IMR-90 (cell line): ENCODE data around the gene ACP2. TPM values are rescaled to one million over a fixed set of nuclear protein-coding genes. Genes with fewer than 3 reads are reported as not detected.

Source experiments
- ATAC-seq: fragments of 200-7000 bp; cut with Tn5 transposase; 2 replicates; pipeline ENCODE4 v1.9.1; 2020; ENCODE audit warnings: low read depth, mild to moderate bottlenecking, moderate library complexity
- BruUV-seq: library from RNA; stranded (reverse); fragments of 400-500 nt; replicated peaks from 2 replicates; lab custom pipeline; 2021; lab: Mats Ljungman, UMichigan
- CTCF ChIA-PET: fragments of 300-600 bp; formaldehyde crosslinking; extraction: SDS; loops from one replicate; lab custom pipeline; 2021; ENCODE audit warnings: antibody characterized with exemption; lab: Yijun Ruan, JAX
- POLR2A ChIA-PET: fragments of 300-600 bp; sonication (Branson Sonifier 250); formaldehyde crosslinking; loops from one replicate; lab custom pipeline; 2022; ENCODE audit warnings: antibody characterized with exemption; ENCODE audit not compliant: unreplicated experiment; lab: Charles Lee
- DNase-seq: peaks from one replicate; pipeline ENCODE4 v3.0.0; 2013
- H2AFZ ChIP-seq: replicated peaks from 2 replicates; pipeline ENCODE3; 2013; ENCODE audit warnings: low read length, mild to moderate bottlenecking; ENCODE audit not compliant: poor library complexity
- H2AK5ac ChIP-seq: 2 replicates; pipeline ENCODE4 v1.6.1; 2013; ENCODE audit warnings: low read depth, low read length, inconsistent platforms
- H2AK9ac ChIP-seq: replicated peaks from 2 replicates; pipeline ENCODE3; 2013; ENCODE audit warnings: mild to moderate bottlenecking, low read depth, low read length, moderate library complexity; ENCODE audit not compliant: poor library complexity
- H2BK120ac ChIP-seq: 2 replicates; pipeline ENCODE4 v1.6.1; 2013; ENCODE audit warnings: low read depth, low read length, inconsistent platforms
- H2BK15ac ChIP-seq: 3 replicates; pipeline ENCODE4 v1.6.1; 2013; ENCODE audit warnings: low read depth, low read length, inconsistent platforms
- H2BK20ac ChIP-seq: 2 replicates; pipeline ENCODE4 v1.6.1; 2013; ENCODE audit warnings: low read depth, mild to moderate bottlenecking, inconsistent platforms, low read length, moderate library complexity
- H2BK5ac ChIP-seq: 2 replicates; pipeline ENCODE4 v1.6.1; 2013; ENCODE audit warnings: mild to moderate bottlenecking, low read depth, low read length, inconsistent platforms; ENCODE audit not compliant: poor library complexity, severe bottlenecking
- H3K14ac ChIP-seq: replicated peaks from 2 replicates; pipeline ENCODE4 v1.6.1; 2013; ENCODE audit warnings: low read depth, low read length, inconsistent platforms
- H3K18ac ChIP-seq: 2 replicates; pipeline ENCODE4 v1.6.1; 2013; ENCODE audit warnings: low read depth, low read length, control low read depth
- H3K23ac ChIP-seq: 2 replicates; pipeline ENCODE4 v1.6.1; 2013; ENCODE audit warnings: low read depth, low read length, inconsistent platforms
- H3K27ac ChIP-seq: 2 replicates; pipeline ENCODE4 v1.5.1; 2013; ENCODE audit warnings: mild to moderate bottlenecking, control low read depth, low read length; ENCODE audit not compliant: insufficient read depth
- H3K27me3 ChIP-seq: 2 replicates; pipeline ENCODE4 v1.6.1; 2013; ENCODE audit warnings: low read length; ENCODE audit not compliant: control insufficient read depth, insufficient read depth
- H3K36me3 ChIP-seq: 2 replicates; pipeline ENCODE4 v1.6.1; 2013; ENCODE audit warnings: low read length, mixed read lengths; ENCODE audit not compliant: control insufficient read depth, insufficient read depth
- H3K4ac ChIP-seq: 2 replicates; pipeline ENCODE4 v1.6.1; 2013; ENCODE audit warnings: low read depth, low read length, inconsistent platforms
- H3K4me1 ChIP-seq: 2 replicates; pipeline ENCODE4 v1.6.1; 2013; ENCODE audit warnings: low read length, mixed read lengths; ENCODE audit not compliant: control insufficient read depth, insufficient read depth
- H3K4me2 ChIP-seq: 2 replicates; pipeline ENCODE4 v1.6.1; 2013; ENCODE audit warnings: low read depth, mild to moderate bottlenecking, control low read depth, low read length, moderate library complexity
- H3K4me3 ChIP-seq: 2 replicates; pipeline ENCODE4 v1.5.1; 2013; ENCODE audit warnings: low read depth, mild to moderate bottlenecking, control low read depth, low read length, moderate library complexity; ENCODE audit not compliant: insufficient read depth
- H3K56ac ChIP-seq: 2 replicates; pipeline ENCODE4 v1.6.1; 2013; ENCODE audit warnings: low read length, inconsistent platforms; ENCODE audit not compliant: insufficient read depth; ENCODE audit errors: extremely low read depth
- H3K79me1 ChIP-seq, 2 experiments: 2 replicates each; pipeline ENCODE4 v1.6.1; 2013; ENCODE audit warnings: low read length in 2 of 2, inconsistent platforms in 1 of 2, low read depth in 1 of 2
- H3K9ac ChIP-seq: 2 replicates; pipeline ENCODE4 v1.6.1; 2013; ENCODE audit warnings: low read depth, low read length, control low read depth
- H3K9me1 ChIP-seq: 2 replicates; pipeline ENCODE4 v1.6.1; 2013; ENCODE audit warnings: low read length, inconsistent platforms; ENCODE audit not compliant: insufficient read depth
- H3K9me3 ChIP-seq: 2 replicates; pipeline ENCODE4 v1.6.1; 2013; ENCODE audit warnings: low read length; ENCODE audit not compliant: control insufficient read depth, insufficient read depth
- H4K20me1 ChIP-seq: 2 replicates; pipeline ENCODE4 v1.6.1; 2013; ENCODE audit warnings: low read length, inconsistent platforms; ENCODE audit not compliant: insufficient read depth
- H4K5ac ChIP-seq: 2 replicates; pipeline ENCODE4 v1.6.1; 2013; ENCODE audit warnings: mild to moderate bottlenecking, low read depth, low read length, control low read depth
- H4K8ac ChIP-seq, 2 experiments: 2 replicates each; pipeline ENCODE4 v1.6.1; 2013; ENCODE audit warnings: low read depth in 2 of 2, low read length in 2 of 2, control low read depth in 1 of 2, inconsistent platforms in 1 of 2
- H4K91ac ChIP-seq: 2 replicates; pipeline ENCODE4 v1.6.1; 2013; ENCODE audit warnings: low read depth, low read length, inconsistent platforms; ENCODE audit not compliant: insufficient read depth
- BHLHE40 ChIP-seq: fragments of 150-350 bp; IDR thresholded peaks from 2 replicates; pipeline ENCODE4 v1.6.1; 2016; ENCODE audit warnings: mild to moderate bottlenecking, low read depth, low read length
- CHD1 ChIP-seq: IDR thresholded peaks from 2 replicates; pipeline ENCODE4 v1.6.1; 2012; ENCODE audit warnings: low read depth, low read length, improper control_type of control experiment
- CTCF ChIP-seq: conservative IDR thresholded peaks from 2 replicates; pipeline ENCODE4 v1.5.1; 2012; ENCODE audit warnings: mild to moderate bottlenecking, low read depth, low read length, improper control_type of control experiment
- ELK1 ChIP-seq: fragments of 150-350 bp; IDR thresholded peaks from 2 replicates; pipeline ENCODE4 v1.6.1; 2016; ENCODE audit warnings: low read depth, mild to moderate bottlenecking, low read length, moderate library complexity, borderline replicate concordance
- FOS ChIP-seq: fragments of 150-350 bp; IDR thresholded peaks from 2 replicates; pipeline ENCODE4 v1.6.1; 2016; ENCODE audit warnings: low read depth, low read length
- MAFK ChIP-seq: IDR thresholded peaks from 2 replicates; pipeline ENCODE4 v1.6.1; 2012; ENCODE audit warnings: low read depth, low read length, improper control_type of control experiment
- MAZ ChIP-seq: IDR thresholded peaks from 2 replicates; pipeline ENCODE4 v1.6.1; 2012; ENCODE audit warnings: low read depth, mild to moderate bottlenecking, low read length, improper control_type of control experiment, moderate library complexity, borderline replicate concordance
- MXI1 ChIP-seq: IDR thresholded peaks from 2 replicates; pipeline ENCODE4 v1.6.1; 2012; ENCODE audit warnings: low read depth, mild to moderate bottlenecking, low read length, moderate library complexity, borderline replicate concordance
- NFE2L2 ChIP-seq: fragments of 150-350 bp; IDR thresholded peaks from 2 replicates; pipeline ENCODE4 v1.6.1; 2016; ENCODE audit warnings: low read depth, mild to moderate bottlenecking, low read length
- POLR2A ChIP-seq: IDR thresholded peaks from 2 replicates; pipeline ENCODE4 v1.6.1; 2012; ENCODE audit warnings: mild to moderate bottlenecking, low read depth, low read length
- RAD21 ChIP-seq: IDR thresholded peaks from 2 replicates; pipeline ENCODE4 v1.6.1; 2012; ENCODE audit warnings: low read length, improper control_type of control experiment
- RFX5 ChIP-seq: IDR thresholded peaks from 2 replicates; pipeline ENCODE4 v1.8.0; 2012; ENCODE audit warnings: low read depth, mild to moderate bottlenecking, low read length, moderate library complexity
- SMC3 ChIP-seq: fragments of 150-350 bp; IDR thresholded peaks from 2 replicates; pipeline ENCODE4 v1.6.1; 2016; ENCODE audit warnings: low read depth, mild to moderate bottlenecking, antibody characterized with exemption, low read length, moderate library complexity
- USF2 ChIP-seq: fragments of 150-350 bp; IDR thresholded peaks from 2 replicates; pipeline ENCODE4 v1.6.1; 2017; ENCODE audit warnings: mild to moderate bottlenecking, antibody characterized with exemption, low read length, low read depth
- WGBS, 2 experiments: methylation state at CpG; one replicate each; pipeline versions ENCODE4 v1.1.5 to v1.1.7; 2013; ENCODE audit warnings: missing lambda C conversion rate in 2 of 2; ENCODE audit not compliant: insufficient read length in 1 of 2; ENCODE audit errors: extremely low coverage in 2 of 2; 5-methylcytosine and 5-hydroxymethylcytosine counted together
- dilution Hi-C: fragments of 300-500 bp; cut with HindIII; formaldehyde crosslinking; loops from one replicate; pipeline ENCODE4 v1.14.3; 2018; ENCODE audit warnings: low sequenced_read_pairs; ENCODE audit not compliant: unreplicated experiment
- in situ Hi-C: fragments of 300-500 bp; cut with MboI; formaldehyde crosslinking; loops from 3 replicates; pipeline ENCODE4 v1.14.3; 2019; ENCODE audit warnings: low sequenced_read_pairs, inconsistent platforms, mixed read lengths
- intact Hi-C: fragments of 100-400 bp; cut with micrococcal nuclease; formaldehyde crosslinking; loops from 2 replicates; pipeline ENCODE4 v1.10.0; 2022
- polyA plus RNA-seq, 3 experiments: library from polyadenylated mRNA; depleted of rRNA; stranded (reverse); fragments of >200 nt; gene quantifications; 2 replicates each; pipeline ENCODE4 v1.2.3, GENCODE V29; 2012; ENCODE audit warnings: low replicate concordance in 1 of 3
- total RNA-seq: library from RNA; depleted of rRNA; stranded (reverse); fragments of >200 nt; gene quantifications from 2 replicates; pipeline ENCODE4 v1.2.3, GENCODE V29; 2012

ACP2 gene
- total and polyA plus RNA-seq, 2 of the 4 experiments (the other 2 are of a cell fraction): 17.7 to 23.6 TPM

GRCh38 chr11:47207459-47207858 lies 41.2 kb downstream of the ACP2 start:
- no peaks in the 10 kb centered on the region; the same call in 1 of the 2 replicates for H3K9me1 ChIP-seq
- H3K9me3 ChIP-seq: no peaks in the 10 kb centered on the region
- no peak for DNase-seq
- ChIA-PET POLR2A (no interaction called here), CTCF (no interaction called here)
- no peak overlapping the region for H2BK15ac ChIP-seq
- 63% methylated on average over 1 of the region's 6 CpGs; no CpG with 5 or more reads in 1 of the 2 experiments for WGBS, 2 experiments
- H2BK20ac ChIP-seq: no peak overlapping the region
- H2AFZ ChIP-seq: no peak overlapping the region
- no peak overlapping the region for H4K91ac ChIP-seq
- in situ Hi-C loops: no loop called here
- no peak overlapping the region for H2BK120ac ChIP-seq
- no peak overlapping the region for H3K4ac ChIP-seq
- ATAC-seq: no peak
- no peak overlapping the region for H2AK5ac ChIP-seq
- H3K23ac ChIP-seq: no peak overlapping the region
- H3K14ac ChIP-seq: no peak overlapping the region
- H3K27ac ChIP-seq: no peak overlapping the region
- intact Hi-C loops: no loop called here
- no peak overlapping the region for H3K4me2 ChIP-seq
- peaks cover 4% of the 10 kb centered on the region; the same call in 1 of the 2 replicates for H3K27me3 ChIP-seq
- no peak overlapping the region for H2BK5ac ChIP-seq
- no TSS peak for BruUV-seq
- H4K5ac ChIP-seq: no peak overlapping the region
- H3K36me3 ChIP-seq: no peaks in the 10 kb centered on the region
- no peak overlapping the region for H3K4me3 ChIP-seq
- no peak overlapping the region for H3K9ac ChIP-seq
- no peak for TF ChIP-seq BHLHE40
- TF ChIP-seq MAFK: no peak
- no peak for TF ChIP-seq MAZ
- TF ChIP-seq NFE2L2: no peak
- TF ChIP-seq CHD1: no peak
- no peak for TF ChIP-seq POLR2A
- no peak for TF ChIP-seq RFX5
- TF ChIP-seq CTCF: no peak
- no peak for TF ChIP-seq MXI1
- TF ChIP-seq FOS: no peak
- TF ChIP-seq USF2: no peak
- TF ChIP-seq SMC3: no peak
- no peak for TF ChIP-seq RAD21
- TF ChIP-seq ELK1: no peak
- no peaks in the 10 kb centered on the region for H3K79me1 ChIP-seq
- dilution Hi-C loops: no loop called here
- no peak overlapping the region for H3K56ac ChIP-seq
- no peak overlapping the region for H4K8ac ChIP-seq
- H2AK9ac ChIP-seq: no peak overlapping the region
- no peaks in the 10 kb centered on the region; the same call in 1 of the 2 replicates for H3K4me1 ChIP-seq
- no peak overlapping the region for H3K18ac ChIP-seq
- H4K20me1 ChIP-seq: no peaks in the 10 kb centered on the region
